HEK293 (cell line): Measurements from ENCODE around the gene FLOT2.

Source experiments
- CTCF ChIA-PET: fragments of 350-600 bp; formaldehyde crosslinking; extraction: SDS; loops from one replicate; lab custom pipeline; 2021; ENCODE audit warnings: antibody characterized with exemption; lab: Yijun Ruan, JAX
- POLR2A ChIA-PET: fragments of 300-600 bp; formaldehyde crosslinking; extraction: SDS; loops from one replicate; lab custom pipeline; 2020; ENCODE audit warnings: antibody characterized with exemption, inconsistent platforms; lab: Yijun Ruan, JAX
- H3K27ac ChIP-seq: fragments of 200-500 bp; sonication (Bioruptor generic); 2 replicates; pipeline ENCODE4 v1.5.1; 2014; ENCODE audit warnings: low read depth, low read length, control low read depth, inconsistent platforms; ENCODE audit errors: extremely low read depth
- H3K36me3 ChIP-seq, 2 experiments: fragments of 200-500 bp in 1 of 2; sonication (Bioruptor generic) in 1 of 2; 1 replicate in 1 of 2; 2 replicates in 1 of 2; pipeline ENCODE4 v1.5.1; 2014 to 2017; ENCODE audit warnings: inconsistent platforms in 2 of 2, low read length in 2 of 2; ENCODE audit not compliant: control insufficient read depth in 2 of 2, insufficient read depth in 1 of 2
- H3K4me1 ChIP-seq: fragments of 200-500 bp; sonication (Bioruptor generic); 2 replicates; pipeline ENCODE4 v1.5.1; 2014; ENCODE audit warnings: mild to moderate bottlenecking, low read length, inconsistent platforms; ENCODE audit not compliant: control insufficient read depth, insufficient read depth
- H3K4me3 ChIP-seq: 2 replicates; pipeline ENCODE4 v1.5.1; 2011; ENCODE audit warnings: low read depth, mild to moderate bottlenecking, control low read depth, low read length, moderate library complexity
- H3K9me3 ChIP-seq: fragments of 200-500 bp; sonication (Bioruptor generic); 2 replicates; pipeline ENCODE4 v1.5.1; 2014; ENCODE audit warnings: low read depth, low read length, inconsistent platforms; ENCODE audit not compliant: control insufficient read depth, insufficient read depth
- IKZF3 ChIP-seq: fragments of 450-650 bp; IDR thresholded peaks from 2 replicates; pipeline ENCODE4 v1.5.0; 2018; ENCODE audit warnings: missing biosample characterization, mild to moderate bottlenecking, missing genetic modification characterization, moderate library complexity
- KLF10 ChIP-seq: fragments of 450-650 bp; IDR thresholded peaks from 2 replicates; pipeline ENCODE4 v1.5.1; 2018; ENCODE audit warnings: missing biosample characterization, mild to moderate bottlenecking, missing genetic modification characterization
- KLF7 ChIP-seq: fragments of 450-650 bp; formaldehyde crosslinking; IDR thresholded peaks from 2 replicates; pipeline ENCODE4 v1.5.1; 2016; ENCODE audit warnings: missing biosample characterization, missing genetic modification characterization, borderline replicate concordance
- KLF8 ChIP-seq: fragments of 450-650 bp; formaldehyde crosslinking; IDR thresholded peaks from 2 replicates; pipeline ENCODE4 v1.5.1; 2016; ENCODE audit warnings: missing biosample characterization, missing genetic modification characterization
- PRDM10 ChIP-seq: fragments of 450-650 bp; formaldehyde crosslinking; IDR thresholded peaks from 2 replicates; pipeline ENCODE4 v1.5.1; 2016; ENCODE audit warnings: missing biosample characterization, missing genetic modification characterization
- SP2 ChIP-seq: fragments of 450-650 bp; formaldehyde crosslinking; IDR thresholded peaks from 2 replicates; pipeline ENCODE4 v1.5.1; 2016; ENCODE audit warnings: missing biosample characterization, missing genetic modification characterization
- ZBTB11 ChIP-seq: fragments of 450-650 bp; formaldehyde crosslinking; conservative IDR thresholded peaks from 2 replicates; pipeline ENCODE4 v1.5.1; 2016; ENCODE audit warnings: low read depth, missing biosample characterization, missing genetic modification characterization
- ZBTB48 ChIP-seq: fragments of 450-650 bp; formaldehyde crosslinking; IDR thresholded peaks from 2 replicates; pipeline ENCODE4 v1.5.1; 2016; ENCODE audit warnings: missing biosample characterization, missing genetic modification characterization
- ZNF248 ChIP-seq: fragments of 450-650 bp; formaldehyde crosslinking; IDR thresholded peaks from 2 replicates; pipeline ENCODE4 v1.5.1; 2017; ENCODE audit warnings: missing biosample characterization, missing genetic modification characterization
- ZNF473 ChIP-seq: fragments of 450-650 bp; formaldehyde crosslinking; IDR thresholded peaks from 2 replicates; pipeline ENCODE4 v1.5.1; 2017; ENCODE audit warnings: missing biosample characterization, missing genetic modification characterization

The FLOT2 gene

GRCh38 chr17:28897769-28898526 lies 415 bp upstream of the FLOT2 start:
- no peaks in the 10 kb centered on the region for H3K9me3 ChIP-seq
- H3K4me1 ChIP-seq = peaks cover 9% of the 10 kb centered on the region; the same call in 1 of the 2 replicates
- ChIA-PET POLR2A (interaction anchor here (0.6 to 2.8 kb wide), 17 partner anchors 9 to 396 kb away, joined by 3 to 12 read pairs (median 4); partner anchors contain the start of genes FAM222B, NUFIP2, PHF12 and RPL23A), CTCF (interaction anchor here (1.1 to 18.6 kb wide), 11 partner anchors 11 to 170 kb away, joined by 5 to 142 read pairs (median 7); partner anchors contain the start of genes NEK8 and TLCD1)
- H3K4me3 ChIP-seq = peak overlapping the region; percentile 88
- H3K27ac ChIP-seq = peak overlapping the region; percentile 90; the same call in 1 of the 2 replicates
- TF ChIP-seq ZBTB48 (tag by site-specific recombination) (peak; percentile 88), PRDM10 (tag by site-specific recombination) (peak; percentile 78; the same call in 1 of the 2 replicates), ZBTB11 (tag by site-specific recombination) (0 out of 2 replicates have a peak, but pooled peaks have one; percentile 7), KLF10 (tag by site-specific recombination) (0 out of 2 replicates have a peak, but pooled peaks have one; percentile 11), KLF8 (tag by site-specific recombination) (0 out of 2 replicates have a peak, but pooled peaks have one; percentile 2), ZNF248 (tag by site-specific recombination) (no peak), ZNF473 (tag by site-specific recombination) (no peak), SP2 (tag by site-specific recombination) (peak; percentile 22; the same call in 1 of the 2 replicates)
- peaks cover 0 to 18% of the 10 kb centered on the region in 2 experiments; a peak in 2 of 3 replicates for H3K36me3 ChIP-seq

GRCh38 chr17:28896491-28896883 lies 1.0 kb downstream of the FLOT2 start:
- peak overlapping the region; percentile 90; the same call in 1 of the 2 replicates for H3K27ac ChIP-seq
- no peaks in the 10 kb centered on the region for H3K9me3 ChIP-seq
- H3K4me1 ChIP-seq = peaks cover 9% of the 10 kb centered on the region; the same call in 1 of the 2 replicates
- ChIA-PET POLR2A (interaction anchor here (0.6 to 2.6 kb wide), 7 partner anchors 11 to 185 kb away, joined by 3 to 12 read pairs (median 4); partner anchors contain the start of genes FAM222B, PHF12 and PROCA1), CTCF (interaction anchor here (0.7 to 18.6 kb wide), 7 partner anchors 15 to 169 kb away, joined by 3 to 142 read pairs (median 3); partner anchors contain the start of genes NEK8 and TLCD1)
- H3K36me3 ChIP-seq = peaks cover 0 to 22% of the 10 kb centered on the region in 2 experiments; a peak in 2 of 3 replicates
- peak overlapping the region; percentile 88 for H3K4me3 ChIP-seq
- TF ChIP-seq IKZF3 (tag by site-specific recombination) = peak; percentile 9; the same call in 1 of the 2 replicates
- no peak for TF ChIP-seq KLF7
